GM12878 (cell line): Measurements from ENCODE around the gene SLC15A1. TPM values are rescaled to one million over a fixed set of nuclear protein-coding genes. Genes with fewer than 3 reads are reported as not detected.

ENCODE experiments used
- ATAC-seq: fragments of 200-7000 bp; cut with Tn5 transposase; 3 replicates; pipeline ENCODE4 v1.9.1; 2020; ENCODE audit warnings: mild to moderate bottlenecking, moderate library complexity
- BruUV-seq: library from RNA; stranded (reverse); fragments of 400-500 nt; replicated peaks from 2 replicates; lab custom pipeline; 2021; lab: Mats Ljungman, UMichigan
- CTCF ChIA-PET: fragments of 300-600 bp; sonication (Branson Sonifier 250); formaldehyde crosslinking; extraction: SDS; loops from one replicate; lab custom pipeline; 2021; ENCODE audit warnings: inconsistent platforms; lab: Yijun Ruan, JAX
- POLR2A ChIA-PET: fragments of 350-600 bp; formaldehyde crosslinking; extraction: SDS; loops from one replicate; lab custom pipeline; 2021; ENCODE audit warnings: inconsistent platforms; lab: Charles Lee
- RAD21 ChIA-PET: fragments of 300-600 bp; sonication (Branson Sonifier 250); formaldehyde crosslinking; loops from one replicate; lab custom pipeline; 2023; ENCODE audit warnings: antibody characterized with exemption; ENCODE audit not compliant: unreplicated experiment; lab: Charles Lee
- SMC1A ChIA-PET: fragments of 300-600 bp; sonication (Branson Sonifier 250); formaldehyde crosslinking; loops from one replicate; lab custom pipeline; 2023; ENCODE audit not compliant: unreplicated experiment, uncharacterized antibody; lab: Charles Lee
- DNase-seq: peaks from one replicate; pipeline ENCODE4 v3.0.0-alpha.2; 2011; ENCODE audit warnings: low read depth, low spot score
- FAIRE-seq: peaks from 3 replicates; lab custom pipeline; 2011; peaks lifted over from hg19 to GRCh38; lab: Jason Lieb, UNC
- H2AFZ ChIP-seq: 2 replicates; pipeline ENCODE4 v1.6.0; 2011; ENCODE audit warnings: low read depth, low read length, control low read depth; ENCODE audit not compliant: control insufficient read depth
- H3K27ac ChIP-seq: 2 replicates; pipeline ENCODE4 v1.5.1; 2011; ENCODE audit warnings: control low read depth; ENCODE audit not compliant: control insufficient read depth, insufficient read depth
- H3K27me3 ChIP-seq, 2 experiments: replicated peaks in 1 of 2; 2 replicates each; pipeline versions ENCODE4 v1.6.0 to v1.6.1; 2011; ENCODE audit warnings: low read length in 1 of 2; ENCODE audit not compliant: control insufficient read depth in 2 of 2, insufficient read depth in 2 of 2
- H3K36me3 ChIP-seq, 2 experiments: 2 replicates each; pipeline ENCODE4 v1.5.1; 2011; ENCODE audit warnings: low read length in 1 of 2; ENCODE audit not compliant: control insufficient read depth in 2 of 2, insufficient read depth in 2 of 2
- H3K4me1 ChIP-seq: 2 replicates; pipeline ENCODE4 v1.6.1; 2011; ENCODE audit warnings: mild to moderate bottlenecking, low read length, moderate library complexity, mixed read lengths; ENCODE audit not compliant: control insufficient read depth, insufficient read depth
- H3K4me2 ChIP-seq: 2 replicates; pipeline ENCODE4 v1.6.0; 2011; ENCODE audit warnings: control low read depth; ENCODE audit not compliant: control insufficient read depth, insufficient read depth
- H3K4me3 ChIP-seq: fragments of 200-600 bp; sonication (generic); 2 replicates; pipeline ENCODE4 v1.5.1; 2016
- H3K79me2 ChIP-seq: 2 replicates; pipeline ENCODE4 v1.6.0; 2011; ENCODE audit warnings: low read length; ENCODE audit not compliant: control insufficient read depth, insufficient read depth
- H3K9ac ChIP-seq: 2 replicates; pipeline ENCODE4 v1.8.0; 2011; ENCODE audit warnings: low read length, control low read depth, mixed read lengths; ENCODE audit not compliant: control insufficient read depth, insufficient read depth
- H3K9me3 ChIP-seq: replicated peaks from 3 replicates; pipeline ENCODE4 v1.5.1; 2011; ENCODE audit warnings: mild to moderate bottlenecking, low read length; ENCODE audit not compliant: control insufficient read depth, insufficient read depth
- H4K20me1 ChIP-seq: 2 replicates; pipeline ENCODE4 v1.6.0; 2011; ENCODE audit not compliant: control insufficient read depth, insufficient read depth
- CHD2 ChIP-seq: IDR thresholded peaks from 2 replicates; pipeline ENCODE4 v1.6.1; 2011; ENCODE audit warnings: low read depth, low read length, improper control_type of control experiment, borderline replicate concordance
- EGR1 ChIP-seq, 2 experiments: IDR thresholded peaks; 1 replicate in 1 of 2; 2 replicates in 1 of 2; pipeline ENCODE4 v1.6.1; 2011 to 2012; ENCODE audit warnings: low read depth in 2 of 2, low read length in 2 of 2, borderline replicate concordance in 1 of 2, mild to moderate bottlenecking in 1 of 2, moderate library complexity in 1 of 2
- ESRRA ChIP-seq: IDR thresholded peaks from 2 replicates; pipeline ENCODE4 v1.6.1; 2012; ENCODE audit warnings: mild to moderate bottlenecking, low read length, improper control_type of control experiment
- FOXK2 ChIP-seq: fragments of 450-650 bp; IDR thresholded peaks from 2 replicates; pipeline ENCODE4 v1.6.1; 2017; ENCODE audit warnings: mild to moderate bottlenecking, moderate library complexity
- MTA2 ChIP-seq: fragments of 450-650 bp; IDR thresholded peaks from 2 replicates; pipeline ENCODE4 v1.6.1; 2016; ENCODE audit warnings: low read depth, mild to moderate bottlenecking, moderate library complexity
- POLR2AphosphoS5 ChIP-seq: IDR thresholded peaks from 2 replicates; pipeline ENCODE4 v1.6.1; 2011; ENCODE audit warnings: mild to moderate bottlenecking, low read length, inconsistent platforms
- RUNX3 ChIP-seq: IDR thresholded peaks from 2 replicates; pipeline ENCODE4 v1.6.1; 2012; ENCODE audit warnings: low read length, inconsistent platforms
- TAF1 ChIP-seq: IDR thresholded peaks from 2 replicates; pipeline ENCODE4 v1.6.1; 2011; ENCODE audit warnings: mild to moderate bottlenecking, low read depth, low read length, borderline replicate concordance
- TBL1XR1 ChIP-seq: IDR thresholded peaks from 2 replicates; pipeline ENCODE4 v1.6.1; 2012; ENCODE audit warnings: low read depth, low read length, improper control_type of control experiment
- WGBS: methylation state at CpG from one replicate; pipeline ENCODE4 v1.1.6; 2016; ENCODE audit warnings: low lambda C conversion rate; ENCODE audit not compliant: insufficient replicate concordance, insufficient coverage; ENCODE audit errors: missing lambda C conversion rate; 5-methylcytosine and 5-hydroxymethylcytosine counted together
- in situ Hi-C: fragments of 300-500 bp; cut with MboI; formaldehyde crosslinking; loops from 9 replicates; pipeline ENCODE4 v1.14.3; 2018; ENCODE audit warnings: mixed read lengths
- intact Hi-C: fragments of 100-400 bp; cut with micrococcal nuclease; formaldehyde crosslinking; loops from one replicate; pipeline ENCODE4 v1.14.2; 2022; ENCODE audit not compliant: unreplicated experiment
- polyA plus RNA-seq, 11 experiments: library from polyadenylated mRNA; depleted of rRNA in 4 of 11; unstranded in 6 of 11; stranded (reverse) in 5 of 11; fragments of >200 nt; fragmentation: Nextera tagmentation in 4 of 11; fragmentation: Illumina TruSeq in 1 of 11; extraction: Ambion mirVana in 4 of 11; extraction: Trizol in 1 of 11; gene quantifications; 1 replicate in 1 of 11; 2 replicates in 10 of 11; pipeline versions ENCODE4 v1.2.1 to v1.2.3, GENCODE V29; 2011 to 2016; ENCODE audit warnings: inconsistent platforms in 2 of 11, missing spikeins in 2 of 11, low read depth in 1 of 11
- total RNA-seq, 4 experiments: library from RNA; depleted of rRNA in 3 of 4; stranded (reverse); fragments of >200 nt in 3 of 4; fragmentation: Illumina TruSeq in 1 of 4; extraction: Trizol in 1 of 4; gene quantifications; 2 replicates each; pipeline versions ENCODE4 v1.2.1 to v1.2.3, GENCODE V29; 2013 to 2021
- TF ChIP-seq, protein P1 (sequence below): IDR thresholded peaks from 2 replicates; pipeline ENCODE4 v1.6.1; 2012; ENCODE audit warnings: low read depth, low read length, improper control_type of control experiment
- TF ChIP-seq, protein P2 (sequence below): IDR thresholded peaks from 2 replicates; pipeline ENCODE4 v1.6.1; 2011; ENCODE audit warnings: mild to moderate bottlenecking, low read depth, low read length, moderate library complexity; ENCODE audit not compliant: insufficient replicate concordance
- TF ChIP-seq, protein P3 (sequence below): IDR thresholded peaks from 2 replicates; pipeline ENCODE4 v1.6.1; 2011; ENCODE audit warnings: low read depth, low read length, improper control_type of control experiment, borderline replicate concordance

The SLC15A1 gene
- total and polyA plus RNA-seq, 10 of the 15 experiments (the other 5 are each of a cell fraction or from before 2014, with no cell fraction given), result not detected

DNA sequence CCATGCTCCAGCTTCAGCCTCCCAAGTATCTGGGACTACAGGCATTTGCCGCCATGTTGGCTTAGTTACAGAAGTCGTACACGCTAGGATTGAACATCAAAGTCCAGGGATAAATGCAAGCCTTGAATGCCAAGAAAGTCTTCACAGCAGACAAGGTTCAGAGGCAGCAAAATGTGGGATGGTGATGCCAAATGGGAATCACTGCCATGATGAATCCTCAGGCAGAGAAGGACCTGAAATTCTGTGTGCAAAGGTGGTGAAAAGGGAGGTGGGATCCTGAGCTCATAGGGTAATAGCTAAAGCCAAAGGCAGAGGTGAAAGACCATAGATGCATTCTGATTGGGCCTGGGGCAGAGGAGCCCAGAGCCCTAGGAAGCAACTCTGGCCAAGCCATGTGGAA, 96.2 kb downstream of the SLC15A1 start:
- ChIA-PET RAD21 (interaction anchor here (0.6 to 0.9 kb wide), 3 partner anchors 170 to 220 kb away, joined by 3 read pairs; no protein-coding TSS in a partner anchor), CTCF (interaction anchor here (1.9 to 6.7 kb wide), 2 partner anchors 174 to 212 kb away, joined by 7 to 135 read pairs; no protein-coding TSS in a partner anchor), SMC1A (interaction anchor here (1.4 to 1.5 kb wide), 2 partner anchors 191 to 211 kb away, joined by 3 to 4 read pairs; no protein-coding TSS in a partner anchor), POLR2A (no interaction called here)
- Histone ChIP-seq H4K20me1 (no peaks in the 10 kb centered on the region), H3K27ac (no peak overlapping the region), H2AFZ (no peak overlapping the region), H3K79me2 (no peaks in the 10 kb centered on the region; the same call in 1 of the 2 replicates), H3K36me3 (no peaks in the 10 kb centered on the region), H3K4me3 (no peak overlapping the region), H3K9me3 (no peaks in the 10 kb centered on the region), H3K27me3 (no peaks in the 10 kb centered on the region), H3K9ac (no peak overlapping the region), H3K4me1 (no peaks in the 10 kb centered on the region), H3K4me2 (no peak overlapping the region)
- BruUV-seq, result no TSS peak
- intact Hi-C loops (no loop called here), in situ Hi-C loops (loop anchor here (5.0 kb wide), 1 partner anchor 209 kb away; no protein-coding TSS in a partner anchor)
- FAIRE-seq (no peak), DNase-seq (no peak), ATAC-seq (no peak)
- 56% methylated on average over 3 of the region's 3 CpGs for WGBS
- TF ChIP-seq TAF1 (no peak), CHD2 (no peak), EGR1 (IDR thresholded peaks at IDR 0.05; ENCODE audit: borderline replicate concordance in 1 of 2, low read depth in 2 of 2, low read length in 2 of 2) (no peak), TBL1XR1 (no peak), MTA2 (no peak), ESRRA (no peak), RUNX3 (no peak), FOXK2 (no peak), POLR2AphosphoS5 (no peak)
- TF ChIP-seq, protein P1, sequence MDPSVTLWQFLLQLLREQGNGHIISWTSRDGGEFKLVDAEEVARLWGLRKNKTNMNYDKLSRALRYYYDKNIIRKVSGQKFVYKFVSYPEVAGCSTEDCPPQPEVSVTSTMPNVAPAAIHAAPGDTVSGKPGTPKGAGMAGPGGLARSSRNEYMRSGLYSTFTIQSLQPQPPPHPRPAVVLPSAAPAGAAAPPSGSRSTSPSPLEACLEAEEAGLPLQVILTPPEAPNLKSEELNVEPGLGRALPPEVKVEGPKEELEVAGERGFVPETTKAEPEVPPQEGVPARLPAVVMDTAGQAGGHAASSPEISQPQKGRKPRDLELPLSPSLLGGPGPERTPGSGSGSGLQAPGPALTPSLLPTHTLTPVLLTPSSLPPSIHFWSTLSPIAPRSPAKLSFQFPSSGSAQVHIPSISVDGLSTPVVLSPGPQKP, result no peak
- TF ChIP-seq, protein P2, sequence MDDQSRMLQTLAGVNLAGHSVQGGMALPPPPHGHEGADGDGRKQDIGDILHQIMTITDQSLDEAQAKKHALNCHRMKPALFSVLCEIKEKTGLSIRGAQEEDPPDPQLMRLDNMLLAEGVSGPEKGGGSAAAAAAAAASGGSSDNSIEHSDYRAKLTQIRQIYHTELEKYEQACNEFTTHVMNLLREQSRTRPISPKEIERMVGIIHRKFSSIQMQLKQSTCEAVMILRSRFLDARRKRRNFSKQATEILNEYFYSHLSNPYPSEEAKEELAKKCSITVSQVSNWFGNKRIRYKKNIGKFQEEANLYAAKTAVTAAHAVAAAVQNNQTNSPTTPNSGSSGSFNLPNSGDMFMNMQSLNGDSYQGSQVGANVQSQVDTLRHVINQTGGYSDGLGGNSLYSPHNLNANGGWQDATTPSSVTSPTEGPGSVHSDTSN, result no peak
- TF ChIP-seq, protein P3, sequence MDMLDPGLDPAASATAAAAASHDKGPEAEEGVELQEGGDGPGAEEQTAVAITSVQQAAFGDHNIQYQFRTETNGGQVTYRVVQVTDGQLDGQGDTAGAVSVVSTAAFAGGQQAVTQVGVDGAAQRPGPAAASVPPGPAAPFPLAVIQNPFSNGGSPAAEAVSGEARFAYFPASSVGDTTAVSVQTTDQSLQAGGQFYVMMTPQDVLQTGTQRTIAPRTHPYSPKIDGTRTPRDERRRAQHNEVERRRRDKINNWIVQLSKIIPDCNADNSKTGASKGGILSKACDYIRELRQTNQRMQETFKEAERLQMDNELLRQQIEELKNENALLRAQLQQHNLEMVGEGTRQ, result no peak
